ENCODE results near the gene WDR82. TPM values are rescaled to one million over a fixed set of nuclear protein-coding genes. Genes with fewer than 3 reads are reported as not detected.

WDR82 gene
- total and polyA plus RNA-seq, 4 experiments from 2014 or later = 62.3 to 150 (median 146) TPM

DNA sequence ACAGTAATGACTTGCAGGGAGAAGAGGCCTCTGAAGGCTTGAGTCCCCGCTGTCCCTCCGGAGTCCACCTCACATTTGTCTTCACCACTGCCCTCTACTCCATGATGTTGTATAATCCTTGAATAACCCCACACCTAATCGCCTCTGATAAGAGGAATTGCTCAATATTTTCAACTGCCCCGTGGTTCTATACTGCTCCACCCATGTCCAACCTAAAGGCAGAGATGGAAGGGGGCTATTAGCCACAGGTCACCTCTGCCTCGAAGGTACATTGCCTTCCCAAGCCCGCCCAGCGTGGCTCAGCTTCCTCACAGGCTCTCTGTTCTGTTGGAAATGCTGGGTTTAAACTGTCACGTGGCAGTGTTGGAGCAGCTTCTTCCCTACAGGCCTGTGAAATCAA is 65.4 kb downstream of the WDR82 start:
- Mint-ChIP-seq H3K36me3 (peaks cover 57 to 80% of the 10 kb centered on the region in 2 donors), H3K4me3 (no peak overlapping the region), H3K27me3 (no peaks in the 10 kb centered on the region), H3K27ac (peak overlapping the region in 1 of 7 donors; percentile 51), H3K9me3 (no peaks in the 10 kb centered on the region), H3K4me1 (peaks cover 24 to 42% (median 31%) of the 10 kb centered on the region in 4 donors)
- Histone ChIP-seq H3K27ac (ENCODE audit: low read depth, low read length) (no peak overlapping the region), H3K27me3 (ENCODE audit: insufficient read depth, low read length) (no peaks in the 10 kb centered on the region), H3K9me3 (ENCODE audit: control insufficient read depth in 1 of 2, low read length in 2 of 2) (no peaks in the 10 kb centered on the region), H3K36me3 (ENCODE audit: insufficient read depth, low read length) (peaks cover 63% of the 10 kb centered on the region), H3K4me3 (ENCODE audit: low read length in 2 of 2) (no peak overlapping the region), H3K4me1 (ENCODE audit: insufficient read depth, low read length) (peaks cover 36% of the 10 kb centered on the region)
- intact Hi-C loops (cut with micrococcal nuclease) = no loop called here
- ChIA-PET POLR2A (ENCODE audit: partially characterized antibody) (interaction anchor here (3.4 kb wide), 1 partner anchor 8 kb away, joined by 11 read pairs; no protein-coding TSS in a partner anchor), CTCF (ENCODE audit: partially characterized antibody) (interaction anchor here (1.4 to 2.1 kb wide), 2 partner anchors 8 to 119 kb away, joined by 3 to 8 read pairs; no protein-coding TSS in a partner anchor)
- no peak for DNase-seq

DNA sequence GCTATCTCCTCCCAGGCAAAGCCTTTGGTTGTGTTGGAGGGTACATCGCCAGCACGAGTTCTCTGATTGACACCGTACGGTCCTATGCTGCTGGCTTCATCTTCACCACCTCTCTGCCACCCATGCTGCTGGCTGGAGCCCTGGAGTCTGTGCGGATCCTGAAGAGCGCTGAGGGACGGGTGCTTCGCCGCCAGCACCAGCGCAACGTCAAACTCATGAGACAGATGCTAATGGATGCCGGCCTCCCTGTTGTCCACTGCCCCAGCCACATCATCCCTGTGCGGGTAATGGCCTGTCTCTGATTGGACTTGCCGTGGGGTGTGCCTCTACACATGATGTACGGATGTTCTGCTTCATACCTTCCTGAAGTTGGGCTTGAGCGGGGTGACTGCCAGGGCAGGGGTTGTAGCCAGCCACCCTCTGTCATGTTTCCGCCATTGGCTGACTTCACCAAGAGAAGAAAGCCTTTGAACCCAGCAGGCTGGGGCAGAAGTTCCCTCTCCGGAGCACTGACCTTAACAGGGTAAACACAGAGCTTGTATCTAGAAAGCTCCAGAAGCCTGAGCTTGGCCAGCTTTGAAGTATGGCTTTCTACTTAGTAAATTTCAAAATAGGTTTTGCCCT is 67.1 kb downstream of the WDR82 start:
- ChIA-PET CTCF (ENCODE audit: partially characterized antibody) (interaction anchor here (1.4 to 3.1 kb wide), 3 partner anchors 9 to 127 kb away, joined by 3 to 13 read pairs (median 8); no protein-coding TSS in a partner anchor), POLR2A (ENCODE audit: partially characterized antibody) (interaction anchor here (3.4 kb wide), 1 partner anchor 10 kb away, joined by 11 read pairs; no protein-coding TSS in a partner anchor)
- peaks cover 13 to 33% (median 16%) of the 10 kb centered on the region in 4 donors for H3K4me1 Mint-ChIP-seq
- Histone ChIP-seq H3K36me3 (ENCODE audit: insufficient read depth, low read length) (peaks cover 74% of the 10 kb centered on the region), H3K27me3 (ENCODE audit: insufficient read depth, low read length) (no peaks in the 10 kb centered on the region), H3K4me3 (ENCODE audit: low read length in 2 of 2) (no peak overlapping the region), H3K4me1 (ENCODE audit: insufficient read depth, low read length) (peaks cover 20% of the 10 kb centered on the region), H3K27ac (ENCODE audit: low read depth, low read length) (no peak overlapping the region), H3K9me3 (ENCODE audit: control insufficient read depth in 1 of 2, low read length in 2 of 2) (no peaks in the 10 kb centered on the region)
- H3K27me3 Mint-ChIP-seq = no peaks in the 10 kb centered on the region
- intact Hi-C loops (cut with micrococcal nuclease) = no loop called here
- H3K9me3 Mint-ChIP-seq = no peaks in the 10 kb centered on the region
- no peak overlapping the region for H3K4me3 Mint-ChIP-seq
- peaks cover 69 to 87% of the 10 kb centered on the region in 2 donors for H3K36me3 Mint-ChIP-seq
- peak overlapping the region in 2 of 7 donors; percentile 27 to 48 for H3K27ac Mint-ChIP-seq
- no peak for DNase-seq

GRCh38 chr3:52210550-52211046 is 67.9 kb downstream of the WDR82 start:
- ChIA-PET CTCF (ENCODE audit: partially characterized antibody) (interaction anchor here (1.0 to 3.1 kb wide), 3 partner anchors 10 to 128 kb away, joined by 3 to 13 read pairs (median 7); no protein-coding TSS in a partner anchor), POLR2A (ENCODE audit: partially characterized antibody) (interaction anchor here (1.0 to 3.4 kb wide), 2 partner anchors 10 to 36 kb away, joined by 3 to 11 read pairs; no protein-coding TSS in a partner anchor)
- intact Hi-C loops (cut with micrococcal nuclease) = no loop called here
- Histone ChIP-seq H3K36me3 (ENCODE audit: insufficient read depth, low read length) (peaks cover 82% of the 10 kb centered on the region), H3K27ac (ENCODE audit: low read depth, low read length) (no peak overlapping the region), H3K4me1 (ENCODE audit: insufficient read depth, low read length) (peaks cover 12% of the 10 kb centered on the region), H3K27me3 (ENCODE audit: insufficient read depth, low read length) (no peaks in the 10 kb centered on the region), H3K9me3 (ENCODE audit: control insufficient read depth in 1 of 2, low read length in 2 of 2) (no peaks in the 10 kb centered on the region), H3K4me3 (ENCODE audit: low read length in 2 of 2) (no peak overlapping the region)
- no peaks in the 10 kb centered on the region for H3K9me3 Mint-ChIP-seq
- no peaks in the 10 kb centered on the region for H3K27me3 Mint-ChIP-seq
- peaks cover 75 to 93% of the 10 kb centered on the region in 2 donors for H3K36me3 Mint-ChIP-seq
- H3K27ac Mint-ChIP-seq = peak overlapping the region in 1 of 7 donors; percentile 27
- peaks cover 14 to 28% (median 16%) of the 10 kb centered on the region in 4 donors for H3K4me1 Mint-ChIP-seq
- no peak overlapping the region for H3K4me3 Mint-ChIP-seq
- DNase-seq = no peak

- no peak overlapping the region for H3K4me3 ChIP-seq (ENCODE audit: low read length in 2 of 2)
- peaks cover 75 to 93% of the 10 kb centered on the region in 2 donors for H3K36me3 Mint-ChIP-seq
- ChIA-PET POLR2A (ENCODE audit: partially characterized antibody) (interaction anchor here (1.0 to 3.4 kb wide), 3 partner anchors 11 to 37 kb away, joined by 3 to 11 read pairs (median 4); no protein-coding TSS in a partner anchor), CTCF (ENCODE audit: partially characterized antibody) (interaction anchor here (1.0 to 3.1 kb wide), 4 partner anchors 9 to 208 kb away, joined by 3 to 13 read pairs (median 6); no protein-coding TSS in a partner anchor)
- no peak overlapping the region for H3K4me3 Mint-ChIP-seq
- no peak overlapping the region for H3K27ac ChIP-seq (ENCODE audit: low read depth, low read length)
- H3K9me3 Mint-ChIP-seq = no peaks in the 10 kb centered on the region
- H3K4me1 Mint-ChIP-seq = peaks cover 11 to 23% (median 11%) of the 10 kb centered on the region in 4 donors
- peaks cover 83% of the 10 kb centered on the region for H3K36me3 ChIP-seq (ENCODE audit: insufficient read depth, low read length)
- no peaks in the 10 kb centered on the region for H3K27me3 Mint-ChIP-seq
- H3K27me3 ChIP-seq (ENCODE audit: insufficient read depth, low read length) = no peaks in the 10 kb centered on the region
- peak overlapping the region in 4 of 7 donors; percentile 0 to 74 (median 42) for H3K27ac Mint-ChIP-seq
- intact Hi-C loops (cut with micrococcal nuclease) = no loop called here
- no peaks in the 10 kb centered on the region for H3K9me3 ChIP-seq (ENCODE audit: control insufficient read depth in 1 of 2, low read length in 2 of 2)
- DNase-seq = no peak
- peaks cover 6% of the 10 kb centered on the region for H3K4me1 ChIP-seq (ENCODE audit: insufficient read depth, low read length)
These were observed 68.4 kb downstream of the WDR82 start for GRCh38 chr3:52210037-52210436.

DNA sequence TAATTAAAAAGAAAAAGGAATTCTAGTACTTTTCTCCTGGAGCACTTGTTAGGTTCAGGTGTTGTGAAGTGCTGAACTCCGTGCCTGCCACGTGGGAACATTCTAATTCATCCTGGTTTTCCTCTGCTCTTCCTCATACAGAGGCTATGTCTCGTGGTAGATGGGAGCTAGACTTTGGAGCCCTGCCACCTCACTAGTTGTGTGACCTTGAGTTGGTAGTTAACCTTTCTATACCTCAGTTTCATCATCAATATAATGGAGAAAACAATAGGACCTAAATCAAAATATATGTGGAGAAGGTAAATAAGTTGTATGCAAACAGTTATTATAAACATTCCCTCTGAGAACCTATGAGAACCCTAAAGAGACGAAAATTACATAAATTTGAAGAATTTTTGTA is 69.9 kb downstream of the WDR82 start:
- DNase-seq = no peak
- intact Hi-C loops (cut with micrococcal nuclease) = no loop called here
- Histone ChIP-seq H3K9me3 (ENCODE audit: control insufficient read depth in 1 of 2, low read length in 2 of 2) (no peaks in the 10 kb centered on the region), H3K4me3 (ENCODE audit: low read length in 2 of 2) (no peak overlapping the region), H3K27me3 (ENCODE audit: insufficient read depth, low read length) (no peaks in the 10 kb centered on the region), H3K4me1 (ENCODE audit: insufficient read depth, low read length) (no peaks in the 10 kb centered on the region), H3K27ac (ENCODE audit: low read depth, low read length) (no peak overlapping the region), H3K36me3 (ENCODE audit: insufficient read depth, low read length) (peaks cover 86% of the 10 kb centered on the region)
- Mint-ChIP-seq H3K27ac (peak overlapping the region in 4 of 7 donors; percentile 11 to 62 (median 51)), H3K9me3 (no peaks in the 10 kb centered on the region), H3K36me3 (peaks cover 78 to 94% of the 10 kb centered on the region in 2 donors), H3K4me3 (no peak overlapping the region), H3K4me1 (peaks cover 4 to 18% (median 10%) of the 10 kb centered on the region in 4 donors), H3K27me3 (no peaks in the 10 kb centered on the region)
- CTCF ChIA-PET (ENCODE audit: partially characterized antibody) = interaction anchor here (1.4 to 3.0 kb wide), 3 partner anchors 11 to 207 kb away, joined by 3 to 15 read pairs (median 4); no protein-coding TSS in a partner anchor
- POLR2A ChIA-PET (ENCODE audit: partially characterized antibody) = interaction anchor here (1.3 to 1.4 kb wide), 2 partner anchors 9 kb away, joined by 4 read pairs; no protein-coding TSS in a partner anchor

GRCh38 chr3:52205727-52206372 is 72.6 kb downstream of the WDR82 start:
- no peaks in the 10 kb centered on the region for H3K27me3 Mint-ChIP-seq
- Histone ChIP-seq H3K4me1 (ENCODE audit: insufficient read depth, low read length) (peaks cover 16% of the 10 kb centered on the region), H3K27ac (ENCODE audit: low read depth, low read length) (no peak overlapping the region), H3K9me3 (ENCODE audit: control insufficient read depth in 1 of 2, low read length in 2 of 2) (no peaks in the 10 kb centered on the region), H3K27me3 (ENCODE audit: insufficient read depth, low read length) (no peaks in the 10 kb centered on the region), H3K4me3 (ENCODE audit: low read length in 2 of 2) (no peak overlapping the region), H3K36me3 (ENCODE audit: insufficient read depth, low read length) (peaks cover 72% of the 10 kb centered on the region)
- no peak overlapping the region for H3K4me3 Mint-ChIP-seq
- ChIA-PET POLR2A (ENCODE audit: partially characterized antibody) (no interaction called here), CTCF (ENCODE audit: partially characterized antibody) (interaction anchor here (1.1 to 3.0 kb wide), 3 partner anchors 11 to 20 kb away, joined by 5 to 21 read pairs (median 8); partner anchors contain the start of gene TLR9)
- peaks cover 77 to 94% of the 10 kb centered on the region in 2 donors for H3K36me3 Mint-ChIP-seq
- peaks cover 15 to 40% (median 24%) of the 10 kb centered on the region in 4 donors for H3K4me1 Mint-ChIP-seq
- H3K27ac Mint-ChIP-seq = peak overlapping the region in 4 of 7 donors; percentile 11 to 46 (median 32)
- DNase-seq = no peak
- intact Hi-C loops (cut with micrococcal nuclease) = no loop called here
- H3K9me3 Mint-ChIP-seq = no peaks in the 10 kb centered on the region
